HepG2 (cell line): ENCODE results near the gene CD248. TPM values are rescaled to one million over a fixed set of nuclear protein-coding genes. Genes with fewer than 3 reads are reported as not detected.

Source experiments
- CENPX ChIP-seq: sonication (generic); formaldehyde crosslinking; IDR thresholded peaks from 2 replicates; pipeline ENCODE4 v1.9.0; 2021; ENCODE audit warnings: mild to moderate bottlenecking, missing genetic modification reagents, moderate library complexity
- E2F1 ChIP-seq: sonication (generic); formaldehyde crosslinking; IDR thresholded peaks from 2 replicates; pipeline ENCODE4 v1.5.0; 2020; ENCODE audit warnings: missing genetic modification reagents
- FOXO1 ChIP-seq: sonication (generic); formaldehyde crosslinking; IDR thresholded peaks from 2 replicates; pipeline ENCODE4 v1.4.0; 2020; ENCODE audit warnings: missing genetic modification reagents
- IRF2 ChIP-seq: IDR thresholded peaks from 2 replicates; pipeline ENCODE4 v1.6.1; 2018; ENCODE audit warnings: missing genetic modification reagents, missing compliant biosample characterization
- KDM3A ChIP-seq: IDR thresholded peaks from 2 replicates; pipeline ENCODE4 v1.6.1; 2018; ENCODE audit warnings: low read depth, missing compliant biosample characterization
- KDM5B ChIP-seq: sonication (generic); formaldehyde crosslinking; IDR thresholded peaks from 2 replicates; pipeline ENCODE4 v1.4.0; 2020; ENCODE audit warnings: missing genetic modification reagents, mild to moderate bottlenecking, borderline replicate concordance
- MXI1 ChIP-seq: IDR thresholded peaks from 3 replicates; pipeline ENCODE4 v1.6.1; 2012; ENCODE audit warnings: low read depth, low read length, inconsistent platforms, borderline replicate concordance
- NCOA5 ChIP-seq: sonication (generic); formaldehyde crosslinking; IDR thresholded peaks from 2 replicates; pipeline ENCODE4 v1.4.0; 2020; ENCODE audit warnings: missing genetic modification reagents
- NFE2L2 ChIP-seq: fragments of 150-350 bp; IDR thresholded peaks from 2 replicates; pipeline ENCODE4 v1.6.1; 2014; ENCODE audit warnings: low read length
- PHB2 ChIP-seq: fragments of 450-650 bp; IDR thresholded peaks from 2 replicates; pipeline ENCODE4 v1.6.1; 2018; ENCODE audit not compliant: partially characterized antibody
- PHF8 ChIP-seq: sonication (generic); formaldehyde crosslinking; IDR thresholded peaks from 2 replicates; pipeline ENCODE4 v1.5.0; 2020; ENCODE audit warnings: missing genetic modification reagents
- SMYD3 ChIP-seq: sonication (generic); formaldehyde crosslinking; IDR thresholded peaks from 2 replicates; pipeline ENCODE4 v1.8.1; 2023; ENCODE audit warnings: mild to moderate bottlenecking, missing genetic modification reagents
- SNAPC5 ChIP-seq: sonication (generic); formaldehyde crosslinking; IDR thresholded peaks from 2 replicates; pipeline ENCODE4 v1.8.1; 2023; ENCODE audit warnings: mild to moderate bottlenecking, missing genetic modification reagents, borderline replicate concordance
- TBL1XR1 ChIP-seq: fragments of 150-350 bp; IDR thresholded peaks from 2 replicates; pipeline ENCODE4 v1.6.1; 2014; ENCODE audit warnings: borderline replicate concordance, low read length; ENCODE audit not compliant: partially characterized antibody
- TEF ChIP-seq: sonication (generic); formaldehyde crosslinking; IDR thresholded peaks from 2 replicates; pipeline ENCODE4 v1.5.0; 2020; ENCODE audit warnings: missing genetic modification reagents
- XRCC5 ChIP-seq: fragments of 200-400 bp; formaldehyde crosslinking; optimal IDR thresholded peaks from 2 replicates; pipeline ENCODE3; 2017; ENCODE audit warnings: mild to moderate bottlenecking, low read length
- ZBTB44 ChIP-seq: sonication (generic); formaldehyde crosslinking; IDR thresholded peaks from 2 replicates; pipeline ENCODE4 v1.4.0; 2020; ENCODE audit warnings: missing genetic modification reagents
- ZNF136 ChIP-seq: sonication (generic); formaldehyde crosslinking; IDR thresholded peaks from 2 replicates; pipeline ENCODE4 v1.8.1; 2022; ENCODE audit warnings: low read depth, mild to moderate bottlenecking, moderate library complexity, missing genetic modification reagents
- ZNF17 ChIP-seq: sonication (generic); formaldehyde crosslinking; IDR thresholded peaks from 2 replicates; pipeline ENCODE4 v1.5.0; 2020; ENCODE audit warnings: mild to moderate bottlenecking, missing genetic modification reagents
- ZNF180 ChIP-seq: sonication (generic); formaldehyde crosslinking; IDR thresholded peaks from 2 replicates; pipeline ENCODE4 v1.4.0; 2020; ENCODE audit warnings: low read depth, missing genetic modification reagents, borderline replicate concordance
- ZNF205 ChIP-seq: IDR thresholded peaks from 2 replicates; pipeline ENCODE4 v1.6.1; 2018; ENCODE audit warnings: missing biosample characterization, missing genetic modification reagents
- ZNF496 ChIP-seq: sonication (generic); formaldehyde crosslinking; IDR thresholded peaks from 2 replicates; pipeline ENCODE4 v1.8.1; 2023; ENCODE audit warnings: mild to moderate bottlenecking, moderate library complexity, missing genetic modification reagents; ENCODE audit not compliant: insufficient replicate concordance
- ZNF605 ChIP-seq: sonication (generic); formaldehyde crosslinking; IDR thresholded peaks from 2 replicates; pipeline ENCODE4 v1.8.0; 2022; ENCODE audit warnings: mild to moderate bottlenecking, missing genetic modification reagents
- ZNF615 ChIP-seq: sonication (generic); formaldehyde crosslinking; IDR thresholded peaks from 2 replicates; pipeline ENCODE4 v1.5.0; 2020; ENCODE audit warnings: mild to moderate bottlenecking, missing genetic modification reagents, borderline replicate concordance
- ZNF709 ChIP-seq: sonication (generic); formaldehyde crosslinking; IDR thresholded peaks from 2 replicates; pipeline ENCODE4 v1.5.0; 2020; ENCODE audit warnings: mild to moderate bottlenecking, missing genetic modification reagents
- ZNF883 ChIP-seq: sonication (generic); formaldehyde crosslinking; IDR thresholded peaks from 2 replicates; pipeline ENCODE4 v1.5.1; 2020; ENCODE audit warnings: mild to moderate bottlenecking, missing genetic modification reagents; ENCODE audit errors: not compliant biosample characterization
- polyA plus RNA-seq, 8 experiments: library from polyadenylated mRNA; depleted of rRNA in 3 of 8; stranded (reverse) in 7 of 8; unstranded in 1 of 8; fragments of >200 nt; fragmentation: Illumina TruSeq in 4 of 8; extraction: Trizol in 4 of 8; gene quantifications; 2 replicates each; pipeline versions ENCODE4 v1.2.1 to v1.2.3, GENCODE V29; 2011 to 2016; ENCODE audit warnings: low read depth in 4 of 8, missing spikeins in 1 of 8, mixed read lengths in 1 of 8; ENCODE audit not compliant: insufficient read depth in 1 of 8
- total RNA-seq, 5 experiments: library from RNA; depleted of rRNA; stranded (reverse); fragments of >200 nt; fragmentation: Illumina TruSeq; extraction: Trizol; gene quantifications; 2 replicates each; pipeline ENCODE4 v1.2.3, GENCODE V29; 2016; ENCODE audit warnings: low read depth in 1 of 5

The CD248 gene
- total and polyA plus RNA-seq, 2 of the 13 experiments (the other 11 are each of a cell fraction or from before 2014, with no cell fraction given) = 0.25 to 0.35 TPM

GRCh38 chr11:66313321-66314185 is 3.3 kb downstream of the CD248 start (continued):
- TF ChIP-seq NFE2L2 = no peak
- TF ChIP-seq ZNF709 (CRISPR knock-in tag) = no peak
- TF ChIP-seq TBL1XR1 = no peak
- no peak for TF ChIP-seq SNAPC5 (CRISPR knock-in tag)
- peak; percentile 50; the same call in 1 of the 2 replicates for TF ChIP-seq KDM3A (CRISPR knock-in tag)
- 0 out of 3 replicates have a peak, but pooled peaks have one; percentile 0 for TF ChIP-seq MXI1
- TF ChIP-seq ZNF17 (CRISPR knock-in tag) = no peak
- TF ChIP-seq KDM5B (CRISPR knock-in tag) = peak; percentile 56; the same call in 1 of the 2 replicates
- no peak for TF ChIP-seq ZNF136 (CRISPR knock-in tag)
- no peak; the same call in 1 of the 2 replicates for TF ChIP-seq ZNF605 (CRISPR knock-in tag)
- no peak for TF ChIP-seq NCOA5 (CRISPR knock-in tag)
- TF ChIP-seq ZNF496 (CRISPR knock-in tag) = no peak
- TF ChIP-seq PHB2 = no peak
- no peak for TF ChIP-seq XRCC5
- TF ChIP-seq ZNF205 (CRISPR knock-in tag) = no peak
- no peak for TF ChIP-seq ZNF615 (CRISPR knock-in tag)
- no peak for TF ChIP-seq ZBTB44 (CRISPR knock-in tag)
- no peak for TF ChIP-seq SMYD3 (CRISPR knock-in tag)
- TF ChIP-seq PHF8 (CRISPR knock-in tag) = peak; percentile 74
- TF ChIP-seq FOXO1 (CRISPR knock-in tag) = no peak
- no peak for TF ChIP-seq ZNF180 (CRISPR knock-in tag)
- no peak for TF ChIP-seq CENPX (CRISPR knock-in tag)
- no peak for TF ChIP-seq TEF (CRISPR knock-in tag)
- TF ChIP-seq IRF2 (CRISPR knock-in tag) = no peak; the same call in 1 of the 2 replicates
- TF ChIP-seq ZNF883 (CRISPR knock-in tag) = no peak
- no peak for TF ChIP-seq E2F1
